Loucy (cell line): ENCODE data around the gene OR2L3.

Source experiments
- H2AFZ ChIP-seq: fragments of 200-600 bp; sonication (generic); 2 replicates; pipeline ENCODE4 v1.6.0; 2016; ENCODE audit warnings: antibody characterized with exemption, mild to moderate bottlenecking, low read length, moderate library complexity
- H3F3A ChIP-seq: fragments of 200-600 bp; 2 replicates; pipeline ENCODE4 v1.6.0; 2016; ENCODE audit warnings: antibody characterized with exemption, low read depth, mild to moderate bottlenecking
- H3K27me3 ChIP-seq: fragments of 200-600 bp; sonication (generic); 2 replicates; pipeline ENCODE4 v1.6.1; 2014; ENCODE audit warnings: low read length, mild to moderate bottlenecking; ENCODE audit not compliant: insufficient read depth, poor library complexity, severe bottlenecking
- H3K36me3 ChIP-seq: fragments of 200-600 bp; sonication (generic); 2 replicates; pipeline ENCODE4 v1.6.1; 2016; ENCODE audit warnings: low read length; ENCODE audit not compliant: insufficient read depth
- H3K4me1 ChIP-seq: fragments of 200-600 bp; sonication (generic); 2 replicates; pipeline ENCODE4 v1.5.1; 2014; ENCODE audit warnings: low read length, mild to moderate bottlenecking; ENCODE audit not compliant: insufficient read depth, poor library complexity, severe bottlenecking
- H3K4me2 ChIP-seq: fragments of 200-600 bp; sonication (generic); 2 replicates; pipeline ENCODE4 v1.6.0; 2014; ENCODE audit warnings: antibody characterized with exemption, low read length, low read depth, mild to moderate bottlenecking; ENCODE audit not compliant: poor library complexity, severe bottlenecking
- H3K4me3 ChIP-seq: fragments of 200-600 bp; sonication (generic); 2 replicates; pipeline ENCODE4 v1.5.1; 2014; ENCODE audit warnings: low read length, mild to moderate bottlenecking, mixed read lengths; ENCODE audit not compliant: poor library complexity, severe bottlenecking
- H3K79me2 ChIP-seq: fragments of 200-600 bp; sonication (generic); 2 replicates; pipeline ENCODE4 v1.6.1; 2014; ENCODE audit warnings: low read length; ENCODE audit not compliant: insufficient read depth
- H3K9ac ChIP-seq: fragments of 200-600 bp; sonication (generic); 2 replicates; pipeline ENCODE4 v1.6.0; 2014; ENCODE audit warnings: mild to moderate bottlenecking, low read depth, low read length, moderate library complexity; ENCODE audit not compliant: poor library complexity, severe bottlenecking
- H3K9me2 ChIP-seq: fragments of 200-600 bp; sonication (generic); replicated peaks from 2 replicates; pipeline ENCODE4 v1.6.1; 2016; ENCODE audit warnings: low read depth, low read length, mixed read lengths
- H3K9me3 ChIP-seq: fragments of 200-600 bp; sonication (generic); 2 replicates; pipeline ENCODE4 v1.6.1; 2014; ENCODE audit warnings: mild to moderate bottlenecking, antibody characterized with exemption, low read length, low read depth; ENCODE audit not compliant: insufficient read depth
- H4K20me1 ChIP-seq: fragments of 200-600 bp; sonication (generic); 2 replicates; pipeline ENCODE4 v1.6.0; 2014; ENCODE audit warnings: antibody characterized with exemption, low read length, mild to moderate bottlenecking; ENCODE audit not compliant: insufficient read depth, poor library complexity, severe bottlenecking
- CTCF ChIP-seq: fragments of 200-600 bp; sonication (generic); conservative IDR thresholded peaks from 2 replicates; pipeline ENCODE4 v1.5.1; 2014; ENCODE audit warnings: mild to moderate bottlenecking, antibody characterized with exemption, low read length
- EZH2phosphoT487 ChIP-seq: fragments of 200-600 bp; IDR thresholded peaks from 2 replicates; pipeline ENCODE4 v1.6.1; 2018; ENCODE audit warnings: antibody characterized with exemption, mild to moderate bottlenecking, moderate library complexity, borderline replicate concordance

OR2L3 gene

DNA sequence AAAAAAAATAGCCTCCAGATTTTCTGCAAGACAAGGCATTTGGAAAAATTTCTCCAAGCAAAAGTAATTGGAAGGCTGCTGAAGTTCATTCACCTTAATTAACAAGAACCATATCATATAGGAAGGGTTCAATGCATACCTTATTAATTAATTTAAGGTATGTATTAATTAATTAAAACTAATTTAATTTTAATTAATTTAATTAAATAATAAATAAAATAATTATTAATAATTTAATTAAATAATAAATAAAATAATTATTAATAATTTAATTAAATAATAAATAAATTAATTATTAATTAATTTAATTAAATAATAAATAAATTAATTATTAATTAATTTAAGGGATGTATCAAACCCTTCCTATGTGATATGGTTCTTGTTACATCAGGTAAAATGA is 56.2 kb downstream of the OR2L3 start:
- Histone ChIP-seq H3K4me3 (no peak overlapping the region), H3K9ac (no peak overlapping the region)
- TF ChIP-seq EZH2phosphoT487 (no peak), CTCF (no peak)

DNA sequence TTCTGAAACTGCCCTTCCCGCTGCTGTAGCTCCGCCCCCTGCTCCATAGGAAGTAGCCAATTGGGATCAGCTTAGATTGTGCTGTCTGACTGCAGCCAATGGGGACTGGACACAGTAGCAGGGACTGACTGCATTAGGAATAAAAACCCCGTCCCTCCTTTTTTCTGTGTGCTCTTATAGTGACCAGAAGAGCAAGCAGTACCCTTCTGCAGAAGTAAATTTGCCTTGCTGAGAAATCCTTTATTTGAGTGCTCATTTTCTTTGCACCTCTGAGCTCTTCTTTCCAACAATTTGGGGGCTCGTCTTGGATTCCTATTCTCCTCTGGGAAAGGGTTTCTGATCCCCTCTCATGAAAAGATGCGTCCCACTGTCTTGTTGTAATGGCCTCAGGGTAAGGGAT is 64.5 kb downstream of the OR2L3 start:
- no peak overlapping the region for H3K4me3 ChIP-seq
- H3K36me3 ChIP-seq: no peaks in the 10 kb centered on the region
- no peak for TF ChIP-seq CTCF
- no peak for TF ChIP-seq EZH2phosphoT487
- H4K20me1 ChIP-seq: no peaks in the 10 kb centered on the region
- H3F3A ChIP-seq: no peaks in the 10 kb centered on the region
- no peaks in the 10 kb centered on the region for H3K79me2 ChIP-seq
- H3K4me1 ChIP-seq: no peaks in the 10 kb centered on the region
- no peak overlapping the region for H3K9ac ChIP-seq
- no peaks in the 10 kb centered on the region for H3K9me2 ChIP-seq
- H3K27me3 ChIP-seq: no peaks in the 10 kb centered on the region
- 0 out of 2 replicates have a peak, but pooled peaks cover 5% of the 10 kb centered on the region for H3K9me3 ChIP-seq
- H2AFZ ChIP-seq: no peak overlapping the region
- H3K4me2 ChIP-seq: no peak overlapping the region

More for the DNA sequence above, 56.2 kb downstream of the OR2L3 start:
- H3K27me3 ChIP-seq: no peaks in the 10 kb centered on the region
- H4K20me1 ChIP-seq: no peaks in the 10 kb centered on the region
- H3F3A ChIP-seq: no peaks in the 10 kb centered on the region
- H3K9me3 ChIP-seq: no peaks in the 10 kb centered on the region
- H3K36me3 ChIP-seq: no peaks in the 10 kb centered on the region
- no peak overlapping the region for H2AFZ ChIP-seq
- H3K79me2 ChIP-seq: no peaks in the 10 kb centered on the region
- no peak overlapping the region for H3K4me2 ChIP-seq
- H3K9me2 ChIP-seq: no peaks in the 10 kb centered on the region
- no peaks in the 10 kb centered on the region for H3K4me1 ChIP-seq
